GM19193 (cell line): ENCODE data around the gene RNF135.

Experiments used
- POLR2A ChIP-seq: IDR thresholded peaks from 4 replicates; pipeline ENCODE4 v1.6.1; 2011; ENCODE audit not compliant: insufficient read depth, insufficient read length; ENCODE audit errors: extremely low read depth

Gene RNF135

DNA sequence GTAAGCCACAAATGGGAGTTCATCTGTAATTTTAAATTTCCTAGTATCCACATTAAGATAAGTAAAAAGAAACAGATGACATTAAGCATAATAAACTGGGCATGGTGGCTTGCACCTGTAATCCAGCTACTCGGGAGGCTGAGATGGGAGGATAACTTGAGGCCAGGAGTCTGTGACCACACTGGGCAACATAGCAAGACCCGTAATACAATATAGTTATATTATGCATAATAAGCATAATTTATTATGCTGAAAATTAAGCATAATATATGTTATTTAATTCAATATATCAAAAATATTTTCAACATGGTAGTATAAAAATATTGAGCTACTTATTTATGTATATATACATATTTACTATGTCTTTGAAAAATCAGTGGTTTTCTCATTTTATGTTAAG lies 48.2 kb downstream of the RNF135 start:
- no peak for TF ChIP-seq POLR2A

DNA sequence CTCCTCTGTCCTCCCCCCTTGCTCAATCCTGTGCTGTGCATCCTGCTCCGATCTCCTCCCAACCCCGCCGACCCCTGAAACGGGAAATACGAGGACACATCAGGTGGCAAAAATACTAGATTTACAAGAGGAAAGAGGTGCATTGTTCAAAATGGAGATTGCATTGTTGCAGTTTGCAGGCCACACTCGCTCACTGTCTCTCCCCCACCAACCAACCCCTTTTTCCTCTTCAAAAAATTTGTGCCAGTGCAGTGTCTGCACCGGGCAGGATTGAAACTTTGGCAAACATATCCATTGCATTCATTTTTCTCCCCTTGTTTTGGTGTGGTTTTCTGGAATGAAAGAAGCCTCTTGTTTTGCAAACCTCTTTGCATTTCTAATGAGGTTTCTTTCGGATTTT lies 61.0 kb downstream of the RNF135 start:
- no peak for TF ChIP-seq POLR2A

- no peak for TF ChIP-seq POLR2A
Measured at GRCh38 chr17:31048142-31048541, 77.3 kb downstream of the RNF135 start.

DNA sequence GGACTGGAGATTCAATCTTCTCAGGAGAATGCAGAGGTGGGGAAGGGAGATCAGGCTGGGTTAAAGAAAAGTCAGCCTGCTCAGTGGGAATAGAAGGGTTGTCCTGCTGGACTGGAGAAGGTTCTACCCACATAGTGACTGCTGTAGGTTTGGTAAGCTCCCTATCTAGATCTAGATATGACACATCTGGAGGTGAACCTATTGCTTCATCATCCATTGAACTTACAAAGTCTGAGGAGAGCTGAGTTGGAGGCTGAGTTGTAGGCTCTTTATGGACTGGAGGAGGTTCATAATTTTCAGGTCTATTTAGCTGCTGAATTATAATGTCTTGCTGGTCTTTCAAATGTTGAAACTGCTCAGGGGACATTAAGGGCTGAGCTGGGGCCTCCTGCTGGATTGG lies 77.9 kb downstream of the RNF135 start:
- TF ChIP-seq POLR2A = no peak
